Spinal cord (tissue), 10 donors: Measurements from ENCODE around the gene AIMP2. TPM values are rescaled to one million over a fixed set of nuclear protein-coding genes. Genes with fewer than 3 reads are reported as not detected.
"Not testable (repeated sequence)": the region's sequence is repeated elsewhere in the genome, so short reads cannot be mapped to it uniquely, and the experiment has no call there.

Source experiments
- DNase-seq, 6 donors: peaks; one replicate each; pipeline versions ENCODE4 v3.0.0 to v3.0.0-alpha.2; 2013 to 2015; ENCODE audit warnings: low spot score in 6 of 6, low read depth in 4 of 6
- H3K27ac ChIP-seq: one replicate; pipeline ENCODE4 v1.5.1; 2013; ENCODE audit warnings: low read depth, low read length, control low read depth
- H3K27me3 ChIP-seq: one replicate; pipeline ENCODE4 v1.6.1; 2013; ENCODE audit warnings: low read length; ENCODE audit not compliant: control insufficient read depth, insufficient read depth
- H3K36me3 ChIP-seq: one replicate; pipeline ENCODE4 v1.6.1; 2013; ENCODE audit warnings: low read length; ENCODE audit not compliant: control insufficient read depth, insufficient read depth
- H3K4me1 ChIP-seq: one replicate; pipeline ENCODE4 v1.6.1; 2013; ENCODE audit warnings: low read length; ENCODE audit not compliant: control insufficient read depth, insufficient read depth
- H3K4me3 ChIP-seq: one replicate; pipeline ENCODE4 v1.5.1; 2013; ENCODE audit warnings: low read depth, low read length, control low read depth
- H3K9me3 ChIP-seq: one replicate; pipeline ENCODE4 v1.6.1; 2013; ENCODE audit warnings: low read length; ENCODE audit not compliant: control insufficient read depth, insufficient read depth
- WGBS: methylation state at CpG from one replicate; pipeline ENCODE4 v1.1.5; 2013; ENCODE audit warnings: missing lambda C conversion rate; ENCODE audit not compliant: insufficient coverage; 5-methylcytosine and 5-hydroxymethylcytosine counted together
- polyA plus RNA-seq, 2 donors: library from polyadenylated mRNA; unstranded; fragments of 120-200 nt; gene quantifications; one replicate each; pipeline ENCODE4 v1.2.1, GENCODE V29; 2013; ENCODE audit not compliant: insufficient read length in 2 of 2
- small RNA-seq: library from RNA; depleted of rRNA; stranded (forward); fragments of <200 nt; gene quantifications from one replicate; pipeline ENCODE3, GENCODE V24; 2014; ENCODE audit warnings: low replicate concordance
- total RNA-seq, 2 donors: library from RNA; depleted of rRNA in 1 of 2; stranded (reverse); fragments of 120-200 nt in 1 of 2; fragments of >200 nt in 1 of 2; gene quantifications; one replicate each; pipeline versions ENCODE4 v1.2.3 to v1.2.4, GENCODE V29; 2013 to 2014
- donor health status: healthy.

AIMP2 gene
- total and polyA plus RNA-seq, 4 donors, result 25.3 to 38.6 (median 26.8) TPM

GRCh38 chr7:6035686-6036085 is 26.6 kb downstream of the AIMP2 start:
- 95% methylated on average over 13 of the region's 13 CpGs for WGBS
- DNase-seq, result no peak
- H3K36me3 ChIP-seq, result peaks cover 62% of the 10 kb centered on the region
- no peaks in the 10 kb centered on the region for H3K9me3 ChIP-seq
- H3K27ac ChIP-seq, result no peak overlapping the region
- no peaks in the 10 kb centered on the region for H3K27me3 ChIP-seq
- no peaks in the 10 kb centered on the region for H3K4me1 ChIP-seq
- no peak overlapping the region for H3K4me3 ChIP-seq

DNA sequence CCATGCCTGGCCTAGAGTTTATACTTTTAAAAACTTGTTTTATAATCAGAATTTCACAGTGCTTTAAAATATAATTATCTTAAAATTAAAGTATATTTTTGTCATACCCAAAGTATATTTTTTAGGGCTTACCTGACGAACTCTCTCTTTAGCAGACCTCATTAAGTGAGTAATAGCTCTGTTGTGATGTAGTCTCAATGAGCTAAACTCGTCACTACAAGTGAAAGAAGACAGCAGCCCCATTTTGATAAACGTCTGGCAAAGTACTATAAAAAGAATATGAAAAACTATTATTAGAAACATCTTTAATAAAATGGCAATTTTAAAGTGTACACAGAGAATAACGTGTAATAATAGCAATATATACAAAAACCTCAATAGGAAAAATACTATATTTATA is 40.7 kb downstream of the AIMP2 start:
- no peaks in the 10 kb centered on the region for H3K9me3 ChIP-seq
- no peaks in the 10 kb centered on the region for H3K4me1 ChIP-seq
- DNase-seq, result no peak
- peaks cover 53% of the 10 kb centered on the region for H3K36me3 ChIP-seq
- H3K27ac ChIP-seq, result no peak overlapping the region
- H3K4me3 ChIP-seq, result no peak overlapping the region
- no CpG with 5 or more reads among the region's 4 CpGs for WGBS
- no peaks in the 10 kb centered on the region for H3K27me3 ChIP-seq

DNA sequence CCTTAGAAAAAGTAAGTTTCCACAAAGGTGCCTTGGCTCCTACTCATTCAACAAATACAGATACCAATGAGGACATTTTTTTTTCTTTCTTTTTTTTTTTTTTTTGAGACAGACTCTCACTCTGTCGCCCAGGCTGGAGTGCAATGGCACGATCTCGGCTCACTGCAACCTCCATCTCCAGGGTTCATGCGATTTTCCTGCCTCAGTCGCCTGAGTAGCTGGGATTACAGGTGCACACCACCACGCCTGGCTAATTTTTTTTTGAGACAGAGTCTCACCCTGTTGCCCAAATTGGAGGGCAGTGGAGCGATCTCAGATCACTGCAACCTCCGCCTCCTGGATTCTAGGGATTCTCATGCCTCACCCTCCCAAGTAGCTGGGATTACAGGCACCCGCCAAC is 42.1 kb downstream of the AIMP2 start:
- 98% methylated on average over 8 of the region's 9 CpGs for WGBS
- peaks cover 49% of the 10 kb centered on the region for H3K36me3 ChIP-seq
- H3K27ac ChIP-seq, result not testable (repeated sequence)

GRCh38 chr7:6056616-6057015 is 47.5 kb downstream of the AIMP2 start:
- Histone ChIP-seq H3K27me3 (no peaks in the 10 kb centered on the region), H3K4me3 (no peak overlapping the region), H3K9me3 (no peaks in the 10 kb centered on the region), H3K4me1 (peaks cover 20% of the 10 kb centered on the region), H3K36me3 (peaks cover 20% of the 10 kb centered on the region), H3K27ac (no peak overlapping the region)
- no peak for DNase-seq
- WGBS, result no CpG with 5 or more reads among the region's 1 CpG

More for the DNA sequence above, 42.1 kb downstream of the AIMP2 start:
- not testable (repeated sequence) for H3K4me1 ChIP-seq, H3K27me3 ChIP-seq, DNase-seq, H3K9me3 ChIP-seq, H3K4me3 ChIP-seq

DNA sequence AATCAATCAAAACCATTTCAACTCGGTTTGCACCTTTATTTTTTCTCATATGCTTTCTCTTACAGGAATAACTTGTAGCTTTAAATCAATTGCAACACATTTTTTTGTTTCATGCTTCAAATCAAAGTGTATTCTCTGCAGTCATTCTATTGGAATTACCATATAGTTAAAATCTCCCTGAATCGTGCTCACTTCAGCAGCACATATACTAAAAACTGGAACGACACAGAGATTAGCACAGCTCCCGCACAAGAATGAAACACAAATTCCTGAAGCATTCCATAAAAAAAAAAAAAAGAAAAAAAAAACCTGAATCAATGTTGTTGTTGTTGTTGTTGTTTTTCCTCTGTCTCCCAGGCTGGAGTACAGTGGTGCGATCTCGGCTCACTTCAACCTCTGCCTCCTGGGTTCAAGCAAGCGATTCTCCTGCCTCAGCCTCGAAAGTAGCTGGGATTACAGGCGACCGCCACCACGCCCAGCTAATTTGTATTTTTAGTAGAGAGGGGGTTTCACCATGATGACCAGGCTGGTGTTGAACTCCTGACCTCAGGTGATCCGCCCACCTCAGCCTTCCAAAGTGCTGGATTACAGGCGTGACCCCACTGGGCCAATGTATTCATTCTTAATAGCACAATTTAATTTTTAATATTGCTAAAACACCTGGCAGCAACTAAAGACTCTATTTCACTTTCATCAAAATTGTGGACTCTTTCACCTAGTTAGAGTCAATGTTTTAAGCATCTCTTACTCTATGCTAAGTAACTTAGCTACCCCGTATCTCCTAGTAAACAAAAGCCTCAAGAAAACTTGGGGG is 48.5 kb downstream of the AIMP2 start:
- 100% methylated on average over 1 of the region's 14 CpGs for WGBS
- DNase-seq, result no peak
- no peaks in the 10 kb centered on the region for H3K9me3 ChIP-seq
- H3K27me3 ChIP-seq, result no peaks in the 10 kb centered on the region
- no peak overlapping the region for H3K27ac ChIP-seq
- peaks cover 20% of the 10 kb centered on the region for H3K4me1 ChIP-seq
- H3K36me3 ChIP-seq, result peaks cover 16% of the 10 kb centered on the region
- H3K4me3 ChIP-seq, result no peak overlapping the region

- not testable (repeated sequence) for H3K27ac ChIP-seq, H3K4me3 ChIP-seq, H3K36me3 ChIP-seq, H3K27me3 ChIP-seq, DNase-seq, H3K9me3 ChIP-seq
- H3K4me1 ChIP-seq, result peaks cover 20% of the 10 kb centered on the region
- 100% methylated on average over 4 of the region's 11 CpGs for WGBS
Measured at GRCh38 chr7:6059941-6060340, 50.9 kb downstream of the AIMP2 start.

DNA sequence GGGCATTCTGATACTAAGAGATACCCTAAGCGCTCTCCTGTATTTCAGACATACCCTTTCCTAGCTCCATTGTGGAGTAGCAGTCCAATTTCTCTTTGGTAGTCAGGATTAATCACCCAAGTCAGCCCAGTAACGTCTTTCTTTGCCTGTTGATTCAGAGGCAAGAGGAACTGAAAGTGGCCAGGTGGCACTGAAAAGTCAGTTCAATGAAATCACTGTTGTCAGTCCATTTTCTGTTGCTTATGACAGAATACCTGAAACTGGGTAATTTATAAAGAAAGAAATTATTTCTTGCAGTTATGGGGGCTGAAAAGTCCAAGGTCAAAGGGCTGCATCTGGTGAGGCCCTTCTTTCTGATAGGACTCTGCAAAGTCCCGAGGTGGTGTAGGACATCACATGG is 62.3 kb downstream of the AIMP2 start:
- Histone ChIP-seq H3K4me1 (no peaks in the 10 kb centered on the region), H3K4me3 (no peak overlapping the region), H3K27me3 (no peaks in the 10 kb centered on the region), H3K9me3 (no peaks in the 10 kb centered on the region), H3K27ac (no peak overlapping the region), H3K36me3 (no peaks in the 10 kb centered on the region)
- no peak for DNase-seq
- WGBS, result 50% methylated on average over 3 of the region's 3 CpGs

Small RNAs within 50 kb of the gene (small RNA-seq; reads per million reads assigned to genes)
- not detected for gene RF00019
- not detected for gene RNU6-218P
- gene SNORA80D, result 0.06 reads per million

Other genes with a start within 250 kb of the AIMP2 start
- 10 to 100 TPM; 33.8 to 38.2 TPM for gene RNF216, start 227.6 kb upstream of the AIMP2 start, total RNA-seq
- 10 to 100 TPM; 29.9 to 33.0 TPM for gene RNF216, start 227.6 kb upstream of the AIMP2 start, polyA plus RNA-seq
- gene OCM, start 128.5 kb upstream of the AIMP2 start, total RNA-seq, result under 1 TPM in 1 of 2 donors, not detected in 1; 0.66 TPM
- gene OCM, start 128.5 kb upstream of the AIMP2 start, polyA plus RNA-seq, result 1 to 10 TPM; 1.7 to 3.7 TPM
- gene CCZ1, start 110.5 kb upstream of the AIMP2 start, total RNA-seq, result 10 to 100 TPM; 47.1 to 69.9 TPM
- gene CCZ1, start 110.5 kb upstream of the AIMP2 start, polyA plus RNA-seq, result 100 to 1,000 TPM in 1 of 2 donors, 10 to 100 TPM in 1; 99.1 to 102 TPM
- gene RSPH10B, start 38.6 kb upstream of the AIMP2 start, total RNA-seq, result 1 to 10 TPM; 2.2 to 4.7 TPM
- gene RSPH10B, start 38.6 kb upstream of the AIMP2 start, polyA plus RNA-seq, result 1 to 10 TPM; 2.6 to 3.9 TPM
- 10 to 100 TPM; 25.6 to 32.7 TPM for gene PMS2, start 223 bp upstream of the AIMP2 start, total RNA-seq
- 10 to 100 TPM; 21.7 to 25.9 TPM for gene PMS2, start 223 bp upstream of the AIMP2 start, polyA plus RNA-seq
- gene ANKRD61, start 22.1 kb downstream of the AIMP2 start, total RNA-seq, result under 1 TPM; 0.11 to 0.20 TPM
- 1 to 10 TPM in 1 of 2 donors, under 1 TPM in 1; 0.74 to 2.1 TPM for gene ANKRD61, start 22.1 kb downstream of the AIMP2 start, polyA plus RNA-seq
- 10 to 100 TPM; 47.6 to 67.2 TPM for gene EIF2AK1, start 49.9 kb downstream of the AIMP2 start, total RNA-seq
- 10 to 100 TPM; 72.8 to 83.1 TPM for gene EIF2AK1, start 49.9 kb downstream of the AIMP2 start, polyA plus RNA-seq
- 1 to 10 TPM; 7.9 to 9.2 TPM for gene USP42, start 95.7 kb downstream of the AIMP2 start, total RNA-seq
- 10 to 100 TPM; 16.8 to 18.8 TPM for gene USP42, start 95.7 kb downstream of the AIMP2 start, polyA plus RNA-seq